Stimulated activated CD8-positive, alpha-beta memory T cell treated with anti-CD3 and anti-CD28 coated beads, Interleukin-15, amount 100 ng/mL, for 4 hours (primary cell): ENCODE data around the gene ARHGAP36.

ENCODE experiments used
- DNase-seq, 2 donors: peaks; one replicate each; pipeline ENCODE4 v3.0.0-alpha.2; 2020; ENCODE audit warnings: low read depth in 2 of 2

Gene ARHGAP36, protein sequence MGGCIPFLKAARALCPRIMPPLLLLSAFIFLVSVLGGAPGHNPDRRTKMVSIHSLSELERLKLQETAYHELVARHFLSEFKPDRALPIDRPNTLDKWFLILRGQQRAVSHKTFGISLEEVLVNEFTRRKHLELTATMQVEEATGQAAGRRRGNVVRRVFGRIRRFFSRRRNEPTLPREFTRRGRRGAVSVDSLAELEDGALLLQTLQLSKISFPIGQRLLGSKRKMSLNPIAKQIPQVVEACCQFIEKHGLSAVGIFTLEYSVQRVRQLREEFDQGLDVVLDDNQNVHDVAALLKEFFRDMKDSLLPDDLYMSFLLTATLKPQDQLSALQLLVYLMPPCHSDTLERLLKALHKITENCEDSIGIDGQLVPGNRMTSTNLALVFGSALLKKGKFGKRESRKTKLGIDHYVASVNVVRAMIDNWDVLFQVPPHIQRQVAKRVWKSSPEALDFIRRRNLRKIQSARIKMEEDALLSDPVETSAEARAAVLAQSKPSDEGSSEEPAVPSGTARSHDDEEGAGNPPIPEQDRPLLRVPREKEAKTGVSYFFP

DNA sequence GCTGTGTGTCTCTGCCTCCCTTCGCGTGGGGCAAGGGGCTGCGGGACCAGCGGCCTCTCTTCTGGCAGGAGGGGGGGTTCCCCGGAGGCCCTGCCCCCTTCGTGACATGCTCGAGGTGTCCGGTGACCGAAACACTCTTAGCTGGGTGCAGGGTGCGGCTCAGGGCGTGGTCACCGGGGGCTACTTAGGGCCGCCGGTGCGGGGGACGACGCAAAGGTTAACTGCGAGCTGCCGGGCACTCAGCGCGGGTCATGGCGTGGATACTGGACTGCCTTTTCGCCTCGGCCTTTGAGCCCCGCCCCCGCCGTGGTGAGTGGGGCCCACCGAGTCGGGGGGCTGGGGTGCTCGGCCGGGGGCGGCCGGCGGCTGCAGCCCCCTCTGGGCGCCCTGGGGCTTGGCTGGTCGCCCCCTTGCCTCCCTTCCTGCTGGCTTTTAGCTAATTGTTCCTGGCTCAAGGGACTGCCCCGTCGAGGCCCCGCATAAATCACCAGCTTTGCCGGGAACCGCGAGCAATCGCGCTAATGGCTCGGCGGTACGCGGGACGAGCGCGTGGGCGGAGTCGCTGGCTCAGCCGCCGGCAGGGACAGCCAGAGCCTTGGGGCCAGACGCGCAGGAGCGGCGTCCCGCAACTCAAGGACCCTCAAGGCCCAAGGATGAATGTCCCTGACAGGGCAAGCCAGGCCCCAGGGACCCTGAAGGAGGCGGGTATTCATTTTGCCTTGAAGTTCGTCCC lies at the start of gene ARHGAP36:
Gene ARHGAP36 (plus strand): TSS at position 211 of the 733 bp plus-strand sequence. CDS start 23,320 bp downstream, outside the sequence.
- DNase-seq: no peak

DNA sequence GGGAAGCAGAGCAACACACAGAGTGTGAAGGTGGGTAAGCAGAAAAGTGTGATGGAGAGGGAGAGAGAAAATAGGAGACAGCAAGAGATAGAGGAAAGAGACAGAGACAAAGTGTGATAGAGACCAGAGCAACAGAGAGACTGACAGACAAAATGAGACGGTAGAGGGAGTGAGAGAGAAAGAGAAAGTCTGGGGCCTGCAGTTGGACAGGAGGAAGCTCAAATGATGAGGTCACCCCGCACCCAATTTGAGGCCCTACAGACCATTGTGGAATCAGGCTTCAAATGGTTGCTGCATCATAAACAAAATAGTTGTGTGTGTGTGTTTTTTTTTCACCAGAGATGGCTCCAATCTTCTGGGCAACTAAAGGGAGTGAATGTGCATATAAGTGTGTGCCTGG lies 48.0 kb upstream of the ARHGAP36 start:
- DNase-seq: no peak

DNA sequence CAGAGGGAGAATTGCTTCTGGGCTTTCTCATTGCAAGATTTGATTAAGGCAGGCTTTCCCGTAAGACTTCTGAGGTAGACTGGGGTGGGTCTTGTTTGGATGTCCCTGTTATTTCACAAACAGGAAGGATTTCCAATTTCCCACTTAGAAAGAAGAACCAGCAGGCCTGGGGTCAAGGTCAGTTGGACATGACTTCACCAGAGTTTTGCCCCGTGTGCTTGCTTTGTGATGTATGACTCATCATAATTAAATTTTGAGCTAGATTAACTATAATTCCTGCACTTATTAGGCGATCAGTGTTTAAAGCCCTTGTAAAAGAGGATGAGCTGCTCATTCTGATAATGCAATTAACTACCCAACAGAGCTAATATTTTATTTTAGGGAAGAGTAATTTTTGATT lies 32.8 kb upstream of the ARHGAP36 start:
- DNase-seq: no peak

DNA sequence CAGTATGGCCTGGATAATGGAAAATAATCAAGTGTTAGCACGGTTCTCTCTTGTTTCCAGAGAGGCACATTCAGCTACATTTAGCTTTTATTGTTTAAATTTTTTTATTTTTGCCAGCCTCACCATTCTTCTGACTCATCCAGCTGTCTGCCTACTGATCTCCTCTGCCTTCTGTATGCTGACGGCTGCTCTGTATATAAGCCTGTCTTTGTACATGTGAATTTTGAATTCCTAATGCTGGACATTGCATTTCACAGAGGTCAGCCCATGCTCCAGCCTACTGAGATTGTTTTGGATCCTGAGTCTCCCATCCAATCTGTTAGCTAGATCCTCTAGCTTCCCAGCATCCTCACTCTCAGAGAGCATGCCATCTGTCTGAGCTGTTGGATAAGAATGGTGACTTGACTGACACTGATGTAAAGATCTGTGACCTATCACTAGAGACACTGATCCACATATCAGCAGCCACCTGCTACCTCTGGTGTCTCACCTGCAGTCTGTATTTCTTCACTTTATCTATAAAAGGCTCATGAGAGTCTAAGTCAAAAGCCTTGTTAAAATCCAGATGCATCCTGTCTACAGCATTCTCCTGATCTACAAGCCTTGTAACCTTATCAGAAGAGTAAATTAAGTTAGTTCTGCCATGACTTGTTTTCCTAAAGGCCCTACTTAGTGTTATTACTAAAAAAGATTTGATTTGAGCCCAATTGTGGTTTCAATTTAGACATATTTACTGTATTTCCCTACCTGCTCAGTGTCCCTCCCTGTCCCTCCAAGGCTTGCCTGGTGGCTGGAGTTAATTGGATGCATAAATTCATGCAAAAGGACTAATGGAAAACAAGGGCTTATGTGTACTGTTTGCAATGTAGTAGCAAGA lies 25.6 kb upstream of the ARHGAP36 start:
- no peak for DNase-seq

DNA sequence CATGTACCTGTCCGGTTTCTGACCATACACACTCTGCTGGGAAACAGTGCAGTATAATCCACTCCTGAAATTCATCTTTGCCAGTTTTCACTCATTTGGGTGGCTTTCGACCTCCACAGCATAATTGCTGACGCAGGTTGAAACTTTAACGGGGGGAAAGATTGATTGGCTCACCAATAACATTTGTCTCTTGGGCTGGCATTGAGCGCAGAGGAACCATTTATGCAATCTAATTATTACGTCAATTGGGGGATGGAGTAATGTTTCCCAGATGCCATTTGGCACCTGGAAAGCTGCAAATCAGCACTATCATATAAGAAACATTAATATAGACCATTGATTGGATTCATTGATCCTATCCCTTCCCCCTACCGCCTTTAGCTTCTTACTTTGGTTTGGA lies 24.1 kb upstream of the ARHGAP36 start:
- DNase-seq: no peak

DNA sequence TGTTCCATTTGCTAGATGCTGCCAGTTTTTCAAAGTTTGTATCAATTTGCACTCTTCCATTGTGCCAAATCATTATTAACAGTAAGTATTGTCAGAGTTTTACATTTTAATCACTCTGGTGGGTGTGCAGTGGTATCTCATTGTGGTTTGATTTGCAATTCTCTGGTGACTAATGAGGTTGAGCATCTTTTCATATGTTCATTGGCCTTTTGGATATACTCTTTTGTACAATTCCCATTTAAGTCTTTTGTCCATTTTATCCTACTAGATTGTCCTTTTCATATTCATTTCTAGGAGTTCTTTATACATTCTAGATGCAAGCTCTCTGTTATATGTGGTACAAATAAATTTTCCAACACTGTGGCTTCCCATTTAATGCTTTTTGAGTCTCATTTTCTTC lies 17.4 kb upstream of the ARHGAP36 start:
- DNase-seq: no peak

DNA sequence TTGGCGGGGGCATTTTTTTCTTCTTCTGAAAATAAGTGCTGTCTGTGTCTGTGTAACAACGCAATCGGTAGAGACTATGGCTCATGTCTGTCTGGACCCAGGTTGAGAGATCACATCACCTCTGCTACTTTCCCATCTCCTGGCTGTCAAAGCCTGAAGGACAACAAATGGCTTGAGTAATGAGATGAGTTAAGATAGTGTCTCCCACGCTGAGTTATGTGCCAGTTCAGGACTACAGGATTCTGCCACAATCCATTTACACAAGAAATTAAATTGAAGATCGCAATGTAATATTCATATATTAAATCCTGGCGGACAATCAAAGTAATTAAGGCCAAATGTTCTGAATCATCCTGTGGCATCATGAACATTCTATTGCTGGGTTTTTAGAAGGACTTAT lies 16.5 kb upstream of the ARHGAP36 start:
- DNase-seq: no peak

DNA sequence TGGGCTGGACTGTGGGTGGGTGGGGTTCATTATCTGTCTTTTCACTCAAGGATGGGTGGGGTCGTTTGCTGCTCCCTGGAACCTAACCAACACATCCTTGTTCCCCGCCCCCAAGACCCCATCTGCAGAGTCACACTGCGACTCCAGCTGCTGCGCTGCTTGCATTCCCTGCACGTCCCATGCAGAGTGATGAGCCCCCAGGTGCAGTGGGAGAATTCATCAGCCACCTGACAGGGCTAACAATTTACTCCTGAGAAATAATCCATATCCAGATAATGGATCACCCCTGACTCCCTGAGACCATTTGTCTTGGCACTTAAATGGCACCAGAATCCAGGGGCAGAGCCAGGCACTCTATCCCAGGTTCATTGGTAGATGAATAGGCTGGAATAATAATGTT lies 12.4 kb upstream of the ARHGAP36 start:
- no peak for DNase-seq

DNA sequence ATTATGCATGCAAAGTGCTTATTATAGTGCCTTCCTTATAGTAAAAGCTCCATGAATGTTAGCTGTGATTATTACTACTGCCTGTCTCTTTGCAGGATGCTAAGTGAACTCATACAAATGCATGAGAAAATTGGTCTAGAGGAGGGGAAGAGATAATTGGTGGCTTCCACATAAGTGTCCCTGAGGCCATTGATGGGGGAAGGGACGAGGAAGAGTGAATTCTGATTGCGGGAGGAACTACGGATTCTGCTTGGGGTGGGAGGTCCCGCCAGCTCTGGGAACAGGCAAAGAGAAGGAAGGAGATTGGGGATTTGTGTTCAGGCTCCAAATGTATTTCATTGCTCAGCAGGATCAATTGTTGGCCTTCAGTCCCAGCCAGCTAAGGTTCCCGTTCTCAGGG lies 11.6 kb upstream of the ARHGAP36 start:
- no peak for DNase-seq

DNA sequence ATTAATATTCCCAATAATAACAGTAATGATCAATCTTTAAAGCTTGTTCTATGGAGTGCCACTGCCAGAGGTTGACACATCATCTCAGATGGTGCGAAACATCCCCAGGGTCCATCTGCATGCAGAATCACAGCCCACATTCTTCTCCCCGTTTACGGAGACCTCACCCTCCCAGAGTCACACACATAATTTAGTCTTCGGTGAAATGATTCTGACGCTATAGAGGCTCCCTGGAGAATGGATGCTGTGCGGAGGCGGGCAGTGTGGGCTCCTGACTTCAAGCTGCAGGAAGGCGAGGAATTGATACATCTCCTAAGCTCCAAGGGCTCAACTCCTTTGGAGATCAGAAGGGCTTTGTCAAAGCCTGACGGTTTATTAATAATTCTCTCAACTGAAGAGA lies 11.0 kb upstream of the ARHGAP36 start:
- DNase-seq: no peak

DNA sequence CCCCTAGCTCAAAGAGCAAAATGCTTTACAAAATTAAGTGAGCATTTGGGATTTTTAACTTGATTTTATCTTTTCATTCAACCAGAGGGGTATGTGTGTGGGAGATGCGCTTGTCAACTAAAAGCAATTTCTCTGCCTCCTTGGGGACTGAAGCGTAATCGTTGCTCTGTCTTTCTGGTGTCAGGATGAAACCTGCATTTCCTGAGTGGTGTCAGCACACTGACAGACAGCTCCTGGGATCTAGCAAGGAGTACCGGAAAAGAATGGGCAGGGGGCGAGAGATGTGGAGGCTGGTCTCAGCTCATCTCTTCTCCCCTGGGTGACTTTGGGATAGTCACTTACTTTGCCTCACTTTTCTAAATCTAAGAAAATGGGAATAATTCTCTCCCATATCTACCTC lies 5.1 kb upstream of the ARHGAP36 start:
- DNase-seq: no peak

DNA sequence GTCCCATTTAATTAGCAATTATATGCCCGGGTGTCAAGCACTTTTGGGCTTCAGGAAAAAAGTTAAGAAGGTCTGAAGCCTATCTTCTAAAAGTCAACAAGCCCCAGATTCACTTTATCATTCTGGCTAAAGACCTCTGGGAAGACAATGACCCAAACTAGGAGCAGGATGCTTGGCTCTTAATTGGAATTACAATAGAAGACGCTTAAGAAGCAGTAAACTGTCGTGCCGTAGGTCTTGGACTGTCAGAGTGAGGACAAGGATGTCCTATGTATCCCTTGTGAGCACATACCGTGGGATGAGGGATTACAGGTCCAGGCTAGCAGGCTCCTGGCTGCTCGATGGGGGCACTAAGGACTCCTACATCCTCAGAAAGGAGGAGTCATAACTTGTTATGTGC lies 3.2 kb upstream of the ARHGAP36 start:
- DNase-seq: no peak

DNA sequence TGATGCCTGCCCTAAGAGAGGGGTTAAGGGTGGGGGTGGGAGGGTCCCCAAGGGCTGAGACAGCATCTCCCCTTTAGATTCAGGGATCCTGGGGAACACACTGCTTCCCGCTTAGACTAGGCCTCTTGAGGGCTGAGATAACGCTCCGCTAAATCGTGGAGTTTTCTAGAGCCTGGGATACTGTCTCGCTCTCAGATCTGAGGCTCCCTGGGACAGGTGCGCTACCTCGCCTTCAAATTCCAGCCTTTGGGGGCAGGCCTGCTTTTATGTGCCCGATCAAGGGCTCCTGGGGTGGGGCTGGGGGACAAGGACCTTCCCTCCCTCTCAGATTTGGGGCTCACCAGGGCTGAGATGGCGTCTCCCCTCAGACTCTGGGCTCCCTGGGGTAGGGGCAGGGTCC lies 440 bp upstream of the ARHGAP36 start:
- DNase-seq: no peak

DNA sequence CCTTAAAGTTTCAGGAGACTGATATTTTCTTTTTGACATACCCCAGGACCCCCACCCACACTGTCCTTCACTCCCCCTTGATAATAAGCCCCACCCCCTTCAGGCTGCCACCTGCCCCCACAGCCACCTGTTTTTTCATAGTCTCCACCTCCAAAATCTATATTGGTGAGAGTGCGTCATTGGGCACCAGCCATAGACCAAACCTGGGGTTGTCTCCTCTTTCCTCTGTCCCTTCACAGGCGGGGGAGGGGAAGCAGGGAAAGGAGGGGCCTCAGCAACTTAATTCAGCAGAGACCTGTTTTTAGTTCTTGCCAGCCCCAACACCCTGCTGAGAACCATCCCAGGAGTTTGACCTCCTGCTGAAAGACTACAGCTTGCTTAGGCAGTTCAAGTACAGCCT lies 1.1 kb downstream of the ARHGAP36 start:
- no peak for DNase-seq

DNA sequence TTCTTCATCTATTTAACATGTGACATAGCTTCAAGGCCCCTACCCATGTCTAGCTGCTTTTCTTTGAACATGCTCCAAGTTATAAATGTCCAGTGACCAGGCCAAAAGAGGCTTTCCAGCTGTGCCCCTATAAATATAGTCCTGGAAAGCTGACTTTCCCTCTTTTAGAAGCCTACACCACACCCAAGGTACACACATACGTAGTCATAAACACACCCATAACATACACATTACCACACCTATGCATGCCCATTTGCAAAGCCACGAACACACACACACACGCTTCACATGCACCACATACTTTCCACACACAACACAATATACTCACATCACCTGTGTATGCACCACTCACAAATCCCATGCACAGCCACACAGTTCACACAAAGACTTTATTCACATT lies 2.0 kb downstream of the ARHGAP36 start:
- no peak for DNase-seq

DNA sequence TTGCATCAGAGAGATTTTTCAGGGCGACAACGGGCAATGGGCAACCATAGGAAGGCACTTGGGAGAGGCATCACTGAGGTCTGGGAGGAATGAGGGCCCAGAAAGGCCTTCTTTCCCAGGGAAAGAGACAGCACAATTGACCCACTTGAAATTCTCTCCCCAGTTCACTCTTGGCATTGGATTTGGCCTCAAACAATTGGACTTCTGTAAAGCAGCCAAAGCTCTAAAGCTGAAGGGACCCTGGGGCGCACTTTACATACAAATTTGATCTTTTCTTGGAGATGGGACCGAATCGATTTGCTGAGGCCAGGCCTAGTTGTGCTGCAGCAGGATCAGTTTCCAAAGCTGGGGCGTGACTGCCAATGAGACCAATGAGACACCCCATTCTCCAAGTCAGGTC lies 3.2 kb downstream of the ARHGAP36 start:
- no peak for DNase-seq

DNA sequence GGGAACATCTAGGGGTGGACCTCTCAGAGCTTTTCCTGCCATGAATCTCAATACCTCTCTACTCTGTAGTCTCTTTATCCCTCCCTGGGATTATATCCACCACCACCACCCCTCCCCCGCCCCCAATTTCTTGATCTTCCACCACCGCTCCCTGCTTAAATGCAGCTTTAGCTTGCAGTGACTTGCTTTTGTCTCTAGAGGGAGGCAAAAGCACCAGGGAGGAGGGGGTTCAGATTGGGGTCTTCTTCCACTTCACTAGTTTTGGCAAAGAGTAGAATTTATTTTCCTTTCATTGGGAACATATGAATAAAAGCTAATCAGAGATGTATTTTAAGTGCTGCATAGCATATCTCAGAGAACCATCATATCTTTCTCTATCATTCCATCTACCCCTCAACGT lies 5.5 kb downstream of the ARHGAP36 start:
- DNase-seq: no peak

DNA sequence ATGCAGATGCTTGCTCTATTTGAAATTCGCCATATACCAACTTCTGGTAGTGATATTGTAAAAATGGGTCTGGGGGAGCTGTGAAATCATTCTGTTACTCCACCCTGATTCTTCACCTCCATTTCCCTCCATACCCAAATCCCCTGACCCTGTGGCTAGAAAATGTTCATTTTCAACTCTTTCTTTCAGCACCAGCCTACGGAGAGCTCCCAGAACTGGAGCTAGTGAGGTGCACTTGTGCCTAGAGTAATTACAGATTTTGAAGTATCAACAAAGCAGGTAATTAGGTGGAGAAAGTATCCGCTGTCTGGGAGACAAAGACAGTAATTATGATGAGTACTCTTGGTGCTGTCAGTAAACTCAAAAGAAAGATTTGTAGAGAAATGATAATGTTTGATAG lies 8.1 kb downstream of the ARHGAP36 start:
- no peak for DNase-seq

DNA sequence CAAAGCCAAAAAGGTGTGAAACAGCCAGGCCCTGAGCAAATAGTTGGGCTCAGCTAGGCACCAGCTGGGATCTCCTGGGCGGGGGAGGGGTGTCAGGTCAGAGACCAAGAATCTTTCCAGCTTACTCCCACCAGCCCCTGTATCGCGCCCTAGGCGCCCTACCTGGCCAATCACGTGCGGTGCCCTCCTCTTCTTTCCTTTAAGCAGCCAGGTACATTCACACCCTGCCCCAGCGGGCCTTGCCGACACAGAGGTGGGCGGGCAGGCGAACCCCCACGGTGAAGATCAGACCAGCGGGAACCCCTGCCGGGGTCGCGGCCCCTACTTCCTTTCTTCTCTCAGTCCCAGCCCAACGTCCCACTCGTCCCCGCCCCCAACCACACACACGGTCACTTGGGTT lies 9.1 kb downstream of the ARHGAP36 start:
- no peak for DNase-seq

DNA sequence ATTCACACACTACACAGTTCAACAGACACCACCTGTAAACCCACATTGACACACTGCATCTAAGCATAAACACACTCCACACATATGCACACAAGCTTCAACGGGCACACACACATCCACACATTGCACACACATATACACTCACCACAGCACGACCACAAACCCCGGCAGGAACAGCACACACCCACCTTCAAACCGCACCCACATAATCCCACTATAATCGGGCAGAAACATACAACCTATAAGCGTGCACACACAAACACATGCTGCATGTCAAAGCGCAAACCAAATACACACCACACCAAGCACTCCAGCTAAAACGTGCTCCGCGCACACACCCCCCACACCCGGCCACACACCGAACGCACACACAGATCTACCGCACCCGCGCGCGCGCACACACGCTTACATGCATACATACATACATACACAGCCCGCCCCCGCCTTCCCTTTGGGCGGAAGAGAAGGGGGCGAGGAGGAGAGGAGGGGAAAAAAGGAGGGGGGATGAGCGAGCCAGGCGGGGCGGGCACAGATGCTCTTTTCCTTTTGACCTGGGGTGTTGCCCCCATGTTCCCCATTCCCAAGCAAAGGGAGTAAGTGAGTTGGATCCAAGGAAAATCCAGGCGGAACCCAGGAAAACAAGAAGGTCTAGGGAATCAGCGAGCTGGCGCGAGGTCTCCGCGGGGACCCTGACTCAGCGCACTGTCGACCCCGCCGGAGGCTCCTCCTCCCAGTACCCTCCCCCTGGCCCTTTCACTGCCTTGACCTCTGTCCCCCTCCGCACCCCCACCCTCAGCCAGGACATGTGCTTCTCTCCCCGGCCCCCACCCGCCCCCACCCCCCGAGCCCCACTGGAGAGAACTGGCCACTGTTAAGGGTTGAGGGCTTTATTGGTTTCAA lies 9.9 kb downstream of the ARHGAP36 start:
- DNase-seq: no peak
